HCT116 (cell line): Measurements from ENCODE around the gene FSIP1. TPM values are rescaled to one million over a fixed set of nuclear protein-coding genes. Genes with fewer than 3 reads are reported as not detected.
A peak's percentile ranks its signal among the peaks of the same experiment; 100 is the strongest.

ENCODE experiments used
- ATAC-seq: fragments of 200-7000 bp; cut with Tn5 transposase; 2 replicates; pipeline ENCODE4 v1.9.1; 2020; ENCODE audit warnings: mild to moderate bottlenecking, moderate library complexity
- BruUV-seq: library from RNA; stranded (reverse); fragments of 400-500 nt; replicated peaks from 2 replicates; lab custom pipeline; 2021; lab: Mats Ljungman, UMichigan
- CTCF ChIA-PET: fragments of 300-600 bp; sonication (Branson Sonifier 250); formaldehyde crosslinking; loops from one replicate; lab custom pipeline; 2021; ENCODE audit warnings: antibody characterized with exemption; lab: Charles Lee
- POLR2A ChIA-PET: fragments of 300-600, 350-600 bp; sonication (Branson Sonifier 250); formaldehyde crosslinking; loops from one replicate; lab custom pipeline; 2021; ENCODE audit warnings: antibody characterized with exemption; lab: Charles Lee
- RAD21 ChIA-PET, 2 experiments: fragments of 300-600 bp; sonication (Branson Sonifier 250); formaldehyde crosslinking; loops; one replicate each; lab custom pipeline; 2023; ENCODE audit warnings: low total read pairs in 2 of 2; ENCODE audit not compliant: uncharacterized antibody in 2 of 2, unreplicated experiment in 2 of 2, low non-redundant PET in 1 of 2; lab: Charles Lee
- DNase-seq: peaks from one replicate; pipeline ENCODE4 v3.0.0-alpha.2; 2010; ENCODE audit warnings: low read depth, low spot score
- H2AFZ ChIP-seq: fragments of 200-600 bp; shearing (Covaris generic), sonication (generic); 2 replicates; pipeline ENCODE4 v1.6.1; 2017; ENCODE audit warnings: low read depth, mixed run types, mixed read lengths, antibody characterized with exemption, low read length; ENCODE audit not compliant: poor library complexity, severe bottlenecking
- H3K27ac ChIP-seq: 2 replicates; pipeline ENCODE4 v1.5.1; 2012; ENCODE audit warnings: low read depth, low read length
- H3K27me3 ChIP-seq: fragments of 200-600 bp; sonication (generic); 2 replicates; pipeline ENCODE4 v1.6.1; 2016; ENCODE audit warnings: mixed run types, low read length, mixed read lengths; ENCODE audit not compliant: insufficient read depth
- H3K36me3 ChIP-seq, 2 experiments: fragments of 200-500 bp in 1 of 2; fragments of 200-600 bp in 1 of 2; sonication (Bioruptor generic) in 1 of 2; sonication (generic) in 1 of 2; 2 replicates each; pipeline versions ENCODE4 v1.5.1 to v1.6.1; 2014 to 2016; ENCODE audit warnings: low read length in 2 of 2, inconsistent platforms in 1 of 2, mixed read lengths in 1 of 2, mixed run types in 1 of 2; ENCODE audit not compliant: insufficient read depth in 2 of 2, control insufficient read depth in 1 of 2
- H3K4me1 ChIP-seq, 2 experiments: fragments of 200-600 bp in 1 of 2; sonication (generic) in 1 of 2; 2 replicates each; pipeline versions ENCODE4 v1.5.1 to v1.6.1; 2012 to 2017; ENCODE audit warnings: low read length in 2 of 2, inconsistent platforms in 1 of 2, mild to moderate bottlenecking in 1 of 2, mixed read lengths in 1 of 2, mixed run types in 1 of 2, moderate library complexity in 1 of 2; ENCODE audit not compliant: insufficient read depth in 2 of 2, control insufficient read depth in 1 of 2
- H3K4me2 ChIP-seq: fragments of 200-600 bp; sonication (generic); 2 replicates; pipeline ENCODE4 v1.6.1; 2017; ENCODE audit warnings: mixed run types, low read length, mixed read lengths
- H3K4me3 ChIP-seq, 2 experiments: fragments of 200-600 bp in 1 of 2; sonication (generic) in 1 of 2; replicated peaks in 1 of 2; 2 replicates each; pipeline ENCODE4 v1.5.1; 2011 to 2016; ENCODE audit warnings: low read length in 2 of 2, control low read depth in 1 of 2, low read depth in 1 of 2, mild to moderate bottlenecking in 1 of 2, mixed read lengths in 1 of 2, mixed run types in 1 of 2
- H3K79me2 ChIP-seq: fragments of 200-600 bp; sonication (generic); 2 replicates; pipeline ENCODE4 v1.6.1; 2017; ENCODE audit warnings: mild to moderate bottlenecking, mixed run types, low read length, moderate library complexity, mixed read lengths; ENCODE audit not compliant: insufficient read depth
- H3K9ac ChIP-seq: fragments of 200-600 bp; sonication (generic); 2 replicates; pipeline ENCODE4 v1.6.1; 2016; ENCODE audit warnings: low read length, mixed read lengths
- H3K9me2 ChIP-seq: fragments of 200-600 bp; sonication (generic), shearing (Covaris generic); 2 replicates; pipeline ENCODE4 v1.6.1; 2017; ENCODE audit warnings: mixed run types, mild to moderate bottlenecking, moderate library complexity; ENCODE audit not compliant: insufficient read depth
- H3K9me3 ChIP-seq, 2 experiments: fragments of 200-500 bp in 1 of 2; fragments of 200-600 bp in 1 of 2; sonication (Bioruptor generic) in 1 of 2; sonication (generic) in 1 of 2; 2 replicates each; pipeline ENCODE4 v1.6.1; 2014 to 2017; ENCODE audit warnings: low read length in 2 of 2, mixed read lengths in 2 of 2, inconsistent platforms in 1 of 2, low read depth in 1 of 2, mild to moderate bottlenecking in 1 of 2, mixed run types in 1 of 2, moderate library complexity in 1 of 2; ENCODE audit not compliant: control insufficient read depth in 1 of 2, insufficient read depth in 1 of 2
- H4K20me1 ChIP-seq: fragments of 200-600 bp; sonication (generic), shearing (Covaris generic); 2 replicates; pipeline ENCODE4 v1.6.1; 2017; ENCODE audit warnings: mixed run types, mild to moderate bottlenecking, moderate library complexity; ENCODE audit not compliant: insufficient read depth
- ATF3 ChIP-seq: IDR thresholded peaks from 2 replicates; pipeline ENCODE4 v1.6.1; 2012
- CBX3 ChIP-seq: IDR thresholded peaks from 2 replicates; pipeline ENCODE4 v1.6.1; 2012; ENCODE audit warnings: low read depth
- CTCF ChIP-seq, 3 experiments: fragments of 200-600 bp in 1 of 3; sonication (generic) in 1 of 3; IDR thresholded peaks in 2 of 3; conservative IDR thresholded peaks in 1 of 3; 2 replicates each; pipeline ENCODE4 v1.5.1; 2012 to 2017; ENCODE audit warnings: low read depth in 2 of 3, low read length in 2 of 3, antibody characterized with exemption in 1 of 3, borderline replicate concordance in 1 of 3, control low read depth in 1 of 3, mild to moderate bottlenecking in 1 of 3, mixed read lengths in 1 of 3, mixed run types in 1 of 3, moderate library complexity in 1 of 3; ENCODE audit not compliant: insufficient read depth in 1 of 3
- EGR1 ChIP-seq: IDR thresholded peaks from 2 replicates; pipeline ENCODE4 v1.6.1; 2012; ENCODE audit warnings: low read depth
- ELF1 ChIP-seq: IDR thresholded peaks from 2 replicates; pipeline ENCODE4 v1.6.1; 2012; ENCODE audit warnings: low read depth, borderline replicate concordance
- EZH2phosphoT487 ChIP-seq: fragments of 200-600 bp; IDR thresholded peaks from 2 replicates; pipeline ENCODE4 v1.6.1; 2018; ENCODE audit warnings: antibody characterized with exemption, borderline replicate concordance
- JUND ChIP-seq: IDR thresholded peaks from 2 replicates; pipeline ENCODE4 v1.6.1; 2012
- MAX ChIP-seq: IDR thresholded peaks from 2 replicates; pipeline ENCODE4 v1.6.1; 2012
- POLR2A ChIP-seq: IDR thresholded peaks from 2 replicates; pipeline ENCODE4 v1.7.0; 2011; ENCODE audit warnings: borderline replicate concordance; ENCODE audit not compliant: insufficient read depth, insufficient read length; ENCODE audit errors: extremely low read depth
- POLR2AphosphoS5 ChIP-seq: IDR thresholded peaks from 2 replicates; pipeline ENCODE4 v1.6.1; 2011; ENCODE audit warnings: mild to moderate bottlenecking, low read depth, low read length, moderate library complexity
- REST ChIP-seq: IDR thresholded peaks from 2 replicates; pipeline ENCODE4 v1.6.1; 2012; ENCODE audit warnings: low read depth
- SIN3A ChIP-seq: IDR thresholded peaks from 2 replicates; pipeline ENCODE4 v1.6.1; 2012; ENCODE audit warnings: low read depth
- SP1 ChIP-seq: IDR thresholded peaks from 2 replicates; pipeline ENCODE4 v1.6.1; 2012; ENCODE audit warnings: low read depth
- ZNF274 ChIP-seq: fragments of 200-500 bp; sonication (Bioruptor generic); IDR thresholded peaks from 2 replicates; pipeline ENCODE4 v1.6.1; 2014; ENCODE audit warnings: mild to moderate bottlenecking, low read depth, low read length, inconsistent platforms
- intact Hi-C: fragments of 100-400 bp; cut with micrococcal nuclease; formaldehyde crosslinking; loops from 2 replicates; pipeline ENCODE4 v1.10.0; 2022
- total RNA-seq: library from RNA; stranded (reverse); gene quantifications from one replicate; pipeline ENCODE4 v1.2.1, GENCODE V29; 2021; ENCODE audit not compliant: unreplicated experiment

Gene FSIP1
- total RNA-seq, 1 experiment from 2014 or later: 0.42 TPM

DNA sequence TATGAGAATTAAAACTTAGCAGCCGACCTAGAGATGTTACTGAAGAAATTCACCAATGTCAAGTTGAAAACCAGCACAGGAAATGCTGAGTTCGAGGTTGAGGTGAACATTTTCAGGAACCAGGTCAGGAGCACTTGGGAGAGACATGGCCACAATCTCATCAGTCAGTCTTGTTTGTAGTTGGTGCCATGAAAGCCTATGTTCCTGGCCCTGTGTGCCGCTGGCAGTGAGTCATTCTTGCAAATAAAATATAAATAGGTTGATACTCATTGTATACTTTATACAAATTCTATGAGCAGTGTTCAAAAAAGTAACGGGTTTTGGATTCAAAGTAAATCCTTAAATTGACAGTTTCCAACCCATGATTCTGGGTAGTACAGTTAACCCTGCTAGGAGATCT is 1.5 kb upstream of the FSIP1 start (continued):
- no peak for TF ChIP-seq CTCF (IDR thresholded peaks at IDR 0.05 in 2 of 3, conservative IDR thresholded peaks at IDR 0.05 in 1 of 3; ENCODE audit: borderline replicate concordance in 1 of 3, insufficient read depth in 1 of 3, low read depth in 2 of 3, low read length in 2 of 3)
- no peak for TF ChIP-seq POLR2AphosphoS5
- TF ChIP-seq POLR2A: no peak
- TF ChIP-seq EZH2phosphoT487: no peak

- ChIA-PET RAD21 (no interaction called here), CTCF (no interaction called here), POLR2A (no interaction called here)
- H3K79me2 ChIP-seq: peaks cover 11% of the 10 kb centered on the region
- no peak for DNase-seq
- ATAC-seq: no peak
- H3K27ac ChIP-seq: peak overlapping the region; percentile 47
- no peaks in the 10 kb centered on the region for H3K27me3 ChIP-seq
- peaks cover 0 to 3% of the 10 kb centered on the region in 2 experiments; a peak in 1 of 4 replicates for H3K36me3 ChIP-seq
- H3K9ac ChIP-seq: peak overlapping the region; percentile 79
- TSS peak; percentile 79 for BruUV-seq
- intact Hi-C loops: loop anchor here (10.0 kb wide), 1 partner anchor 491 kb away; no protein-coding TSS in a partner anchor
- H2AFZ ChIP-seq: peak overlapping the region; percentile 50
- peak overlapping the region; percentile 79 for H3K4me2 ChIP-seq
- H3K4me3 ChIP-seq: peak overlapping the region; percentile 75 to 80
- no peaks in the 10 kb centered on the region for H4K20me1 ChIP-seq
- no peaks in the 10 kb centered on the region for H3K9me2 ChIP-seq
- TF ChIP-seq ELF1 (no peak), ATF3 (no peak), JUND (no peak), SP1 (no peak), POLR2AphosphoS5 (no peak), CBX3 (no peak), REST (no peak), MAX (no peak), SIN3A (no peak), EZH2phosphoT487 (no peak), CTCF (IDR thresholded peaks at IDR 0.05 in 2 of 3, conservative IDR thresholded peaks at IDR 0.05 in 1 of 3; ENCODE audit: borderline replicate concordance in 1 of 3, insufficient read depth in 1 of 3, low read depth in 2 of 3, low read length in 2 of 3) (no peak), ZNF274 (no peak), EGR1 (no peak)
- no peaks in the 10 kb centered on the region for H3K9me3 ChIP-seq
- H3K4me1 ChIP-seq: peaks cover 23% of the 10 kb centered on the region in 2 experiments
These were observed 691 bp upstream of the FSIP1 start for GRCh38 chr15:39783244-39783820.
